Stimulated activated CD8-positive, alpha-beta memory T cell treated with anti-CD3 and anti-CD28 coated beads, Interleukin-12 subunit alpha, Interleukin-12 subunit beta, amount 100 ng/mL, for 1 hour (primary cell): ENCODE measurements around the gene CHRM4.

Experiments used
- DNase-seq: peaks from one replicate; pipeline ENCODE4 v3.0.0-alpha.2; 2020; ENCODE audit warnings: low read depth

Gene CHRM4

DNA sequence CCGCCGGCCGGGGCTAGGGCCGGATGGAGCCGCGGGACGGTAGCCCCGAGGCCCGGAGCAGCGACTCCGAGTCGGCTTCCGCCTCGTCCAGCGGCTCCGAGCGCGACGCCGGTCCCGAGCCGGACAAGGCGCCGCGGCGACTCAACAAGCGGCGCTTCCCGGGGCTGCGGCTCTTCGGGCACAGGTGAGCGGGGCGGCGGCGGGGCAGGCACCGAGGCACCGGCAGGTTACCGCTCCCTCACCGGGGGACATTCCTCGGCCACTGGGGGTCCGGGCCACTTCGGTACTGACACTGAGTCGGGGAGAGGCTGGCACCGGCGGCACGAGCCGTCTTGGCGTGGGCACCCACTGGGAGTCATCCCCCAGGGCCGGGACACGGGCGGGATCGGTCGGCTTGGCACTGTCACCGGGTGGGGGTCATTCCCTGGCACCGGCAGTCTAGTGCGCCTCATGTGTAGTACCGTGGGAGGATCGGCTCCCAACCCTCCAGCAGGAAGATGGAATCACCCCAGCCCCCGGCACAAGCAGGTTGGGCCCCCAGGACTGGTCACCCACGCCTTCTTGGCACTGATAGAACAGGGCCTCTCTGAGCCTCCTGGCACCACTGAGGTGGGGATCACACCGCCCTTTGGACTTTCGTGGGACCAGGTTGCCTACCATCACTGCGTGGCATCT lies 43.8 kb downstream of the CHRM4 start:
- no peak for DNase-seq

DNA sequence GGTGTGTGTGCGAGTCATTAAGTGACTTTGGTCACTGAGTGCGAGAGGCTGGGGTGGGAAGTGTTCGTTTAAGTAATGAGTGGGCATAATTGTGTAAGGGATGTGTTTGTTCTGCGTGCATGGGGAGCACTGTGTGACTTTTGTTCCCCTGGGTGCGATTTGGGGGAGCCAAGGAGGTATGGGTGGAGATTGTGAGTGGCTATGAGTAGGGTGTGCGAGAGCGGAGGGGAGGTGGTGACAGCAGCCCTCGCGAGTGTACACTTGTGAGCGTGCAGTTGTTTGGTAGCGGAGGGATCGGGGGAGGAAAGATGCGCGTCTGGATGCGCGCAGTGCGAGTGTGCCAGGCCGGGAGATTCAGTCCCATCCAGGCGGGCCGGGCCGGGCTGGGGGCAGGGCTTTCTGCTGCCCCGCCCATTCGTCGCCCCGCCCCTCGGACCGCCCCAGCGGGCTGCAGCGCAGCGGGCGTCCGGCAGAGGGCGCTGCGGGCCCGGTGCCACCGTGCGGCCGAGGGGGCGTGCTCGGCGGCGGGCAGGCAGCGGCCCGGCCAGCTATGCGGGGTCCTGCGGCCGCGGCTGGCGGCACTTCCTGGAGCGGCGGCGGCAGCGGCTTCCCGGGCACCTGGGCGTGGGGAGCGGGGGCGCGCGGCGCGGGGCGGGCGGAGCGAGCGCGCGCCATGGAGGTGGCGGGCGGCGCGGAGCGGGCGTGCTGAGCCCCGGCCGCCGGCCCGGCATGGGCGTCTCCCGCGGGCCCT lies 44.5 kb downstream of the CHRM4 start, which contains the start of gene DGKZ:
TSS of gene DGKZ (plus strand) at position 578 of the 751 bp plus-strand sequence. CDS start 197 bp downstream, outside the sequence.
- peak; percentile 67 for DNase-seq

DNA sequence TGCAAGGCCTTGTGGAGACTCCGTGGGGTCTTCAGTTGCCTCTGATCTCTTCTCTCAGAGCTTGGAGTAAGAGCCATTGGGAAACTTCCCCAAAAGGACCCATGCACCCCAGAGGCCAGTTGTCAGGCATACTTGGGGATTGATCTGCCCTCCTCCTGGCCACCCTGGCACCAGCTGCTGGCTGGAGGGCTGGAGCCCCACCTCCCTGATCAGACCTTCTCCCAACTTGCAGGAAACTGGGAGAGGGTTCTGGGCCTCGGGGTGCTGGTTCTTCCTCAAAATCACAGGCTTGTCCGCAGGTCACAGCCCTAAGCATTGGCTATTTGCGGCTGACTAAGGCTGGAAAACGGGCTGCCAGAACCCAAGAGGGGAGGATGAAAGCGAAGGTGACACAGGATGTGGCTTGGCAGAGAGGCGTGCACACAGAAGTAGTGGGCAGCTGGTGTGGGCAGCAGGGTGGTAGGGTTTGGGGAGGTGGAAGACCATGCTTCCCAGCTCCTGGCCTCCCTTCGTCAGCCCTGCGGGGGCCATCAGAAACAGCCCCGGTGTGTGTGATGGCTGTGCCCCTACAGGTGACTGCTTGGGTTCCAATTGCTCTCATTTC lies 45.6 kb downstream of the CHRM4 start:
- DNase-seq: no peak

DNA sequence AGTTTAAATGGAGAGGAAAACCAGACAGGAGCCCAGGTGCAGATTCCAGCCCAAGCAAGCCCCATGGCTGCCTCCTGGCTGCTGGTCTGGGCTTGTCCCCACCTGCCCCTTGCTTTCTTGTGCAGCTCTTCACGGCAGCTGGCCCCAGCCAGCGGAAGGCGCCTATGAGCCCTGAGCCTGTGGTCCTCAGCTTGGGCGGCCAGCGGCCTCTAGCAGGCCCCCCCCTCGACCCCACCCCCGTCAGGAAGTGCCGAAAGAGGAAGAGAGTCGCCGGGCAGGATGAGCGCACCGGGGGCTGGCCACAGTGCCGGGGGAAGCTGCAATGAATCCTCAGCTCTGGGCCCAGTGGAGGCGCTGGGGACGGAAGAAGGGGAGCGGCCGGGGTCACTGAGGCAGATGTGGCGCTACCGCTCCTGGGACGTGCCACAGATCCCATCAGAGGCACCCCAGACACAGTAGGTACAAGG lies 46.4 kb downstream of the CHRM4 start:
- no peak for DNase-seq

DNA sequence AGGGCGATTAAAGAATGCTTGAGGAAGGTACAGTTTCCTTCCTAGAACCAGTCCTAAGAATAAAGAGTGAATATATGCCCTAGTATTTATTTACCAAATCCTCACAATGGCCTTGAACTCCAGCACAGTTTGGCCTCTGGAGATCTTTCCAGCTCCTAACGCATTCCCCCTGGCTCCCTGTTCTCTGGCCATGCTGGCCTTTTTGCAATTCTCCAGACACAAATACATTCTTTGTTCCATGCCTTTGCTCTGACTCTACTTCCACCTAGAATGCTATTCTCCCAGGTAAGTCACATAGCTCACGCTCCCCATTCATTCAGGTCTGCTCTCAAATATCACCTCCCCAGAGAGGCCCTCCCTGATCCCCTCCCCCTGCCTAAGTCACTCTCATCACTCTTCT lies 48.1 kb downstream of the CHRM4 start:
- DNase-seq: no peak

DNA sequence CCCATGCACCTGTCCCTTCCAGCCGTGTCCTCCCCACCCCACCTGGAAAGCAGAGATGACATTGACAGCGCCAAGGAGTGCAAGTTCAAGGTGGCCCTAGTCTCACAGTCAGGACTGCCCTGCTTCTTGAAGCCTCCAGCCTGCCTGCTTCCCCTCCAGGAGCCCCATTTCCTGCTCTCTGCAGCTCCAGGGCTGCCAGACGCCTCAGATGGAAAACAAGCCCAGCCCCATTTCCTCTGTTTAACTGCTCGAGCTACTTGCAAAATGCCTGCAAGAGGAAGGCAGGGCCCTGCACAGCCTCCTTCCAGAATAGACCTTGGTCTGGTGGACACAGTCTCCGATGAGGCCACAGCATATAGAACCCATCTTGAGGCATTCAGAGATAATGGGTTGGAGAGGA lies 49.3 kb downstream of the CHRM4 start:
- no peak for DNase-seq

DNA sequence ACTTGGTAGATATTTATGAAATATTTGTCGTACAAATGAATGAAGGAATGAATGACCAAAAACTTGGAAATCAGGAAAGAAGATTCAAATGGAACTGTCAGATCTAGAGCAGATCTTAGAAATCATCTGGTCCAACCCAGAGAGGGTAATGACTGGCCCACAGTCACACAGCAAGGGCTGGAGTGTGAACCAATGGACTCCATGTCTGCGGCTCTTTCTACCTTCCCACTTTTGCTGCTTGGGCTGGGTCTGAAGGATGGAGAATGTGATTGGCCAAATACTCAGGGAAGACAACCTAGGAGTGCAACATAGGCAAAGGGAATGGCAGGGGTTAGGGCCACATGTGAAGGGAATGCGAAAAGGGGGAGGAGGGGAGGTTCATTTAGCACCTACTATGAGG lies 50.1 kb downstream of the CHRM4 start:
- DNase-seq: no peak

DNA sequence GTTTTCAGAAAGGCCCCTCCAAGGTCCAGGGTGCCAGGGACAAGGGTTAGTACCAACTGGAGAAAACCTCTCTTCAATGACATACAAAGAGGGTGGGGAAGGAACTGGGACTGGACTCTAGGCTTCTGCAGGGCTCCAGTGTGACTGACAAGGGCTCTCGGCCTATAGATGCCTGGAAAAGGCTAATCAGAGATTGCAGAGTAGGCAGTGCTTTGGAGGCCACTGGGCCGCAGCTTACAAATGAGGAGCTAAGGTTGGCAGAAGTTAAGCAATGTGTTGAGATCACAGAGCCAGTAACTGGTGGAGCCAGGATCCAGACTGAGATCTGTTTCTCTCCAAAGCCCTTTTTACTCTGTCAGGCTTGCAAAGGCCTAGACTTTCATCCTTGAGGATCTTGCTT lies 51.8 kb downstream of the CHRM4 start:
- no peak for DNase-seq

DNA sequence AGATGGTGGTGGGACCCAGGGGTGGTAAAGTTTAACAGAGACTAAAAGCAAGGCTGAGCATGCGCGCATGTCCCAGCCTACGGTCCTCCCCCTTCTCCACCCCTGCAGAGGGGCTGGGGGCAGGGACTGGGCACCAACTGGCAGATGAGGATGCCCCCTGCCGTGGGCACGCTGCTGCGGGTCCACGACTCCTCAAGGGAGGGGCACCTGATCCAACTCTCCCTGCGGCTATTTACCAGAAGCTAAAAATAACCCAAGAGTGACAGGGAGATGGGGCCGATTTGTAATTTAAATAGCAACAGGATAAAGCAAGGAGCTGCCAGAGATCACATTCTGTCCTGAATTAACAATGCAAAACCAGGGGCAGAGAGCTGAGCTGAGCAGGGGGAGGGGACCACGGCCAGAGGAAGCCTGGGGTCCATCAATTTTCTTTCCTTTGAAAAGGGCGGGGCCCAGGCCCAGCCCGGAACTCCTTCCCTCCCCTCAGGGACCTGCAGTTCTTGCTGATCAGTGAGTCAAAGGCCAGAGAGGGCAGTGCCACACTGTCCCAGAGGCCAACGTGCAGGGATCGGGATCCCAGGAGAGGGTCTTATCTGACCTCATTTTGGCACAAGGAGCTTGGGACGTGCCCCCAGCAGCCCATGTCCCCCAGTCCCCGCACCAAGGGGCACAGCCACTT lies 52.4 kb downstream of the CHRM4 start:
- no peak for DNase-seq

DNA sequence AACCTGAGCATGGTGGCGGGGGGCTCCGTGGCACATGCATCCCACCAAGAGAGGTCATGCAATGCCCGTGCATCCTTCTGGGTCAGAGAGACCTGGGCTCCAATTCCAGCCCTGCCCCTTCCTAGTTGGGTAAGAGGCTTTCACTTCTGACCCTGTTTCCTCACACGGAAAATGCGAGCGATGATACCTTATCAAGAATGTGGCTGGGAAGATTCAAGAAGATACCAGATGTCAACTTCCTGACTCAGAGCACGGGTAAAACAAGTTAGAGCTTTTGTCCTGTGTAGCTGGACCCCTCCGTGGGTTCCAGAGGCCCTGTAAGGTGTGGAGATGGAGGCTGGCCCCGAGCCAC lies 53.0 kb downstream of the CHRM4 start:
- DNase-seq: no peak

DNA sequence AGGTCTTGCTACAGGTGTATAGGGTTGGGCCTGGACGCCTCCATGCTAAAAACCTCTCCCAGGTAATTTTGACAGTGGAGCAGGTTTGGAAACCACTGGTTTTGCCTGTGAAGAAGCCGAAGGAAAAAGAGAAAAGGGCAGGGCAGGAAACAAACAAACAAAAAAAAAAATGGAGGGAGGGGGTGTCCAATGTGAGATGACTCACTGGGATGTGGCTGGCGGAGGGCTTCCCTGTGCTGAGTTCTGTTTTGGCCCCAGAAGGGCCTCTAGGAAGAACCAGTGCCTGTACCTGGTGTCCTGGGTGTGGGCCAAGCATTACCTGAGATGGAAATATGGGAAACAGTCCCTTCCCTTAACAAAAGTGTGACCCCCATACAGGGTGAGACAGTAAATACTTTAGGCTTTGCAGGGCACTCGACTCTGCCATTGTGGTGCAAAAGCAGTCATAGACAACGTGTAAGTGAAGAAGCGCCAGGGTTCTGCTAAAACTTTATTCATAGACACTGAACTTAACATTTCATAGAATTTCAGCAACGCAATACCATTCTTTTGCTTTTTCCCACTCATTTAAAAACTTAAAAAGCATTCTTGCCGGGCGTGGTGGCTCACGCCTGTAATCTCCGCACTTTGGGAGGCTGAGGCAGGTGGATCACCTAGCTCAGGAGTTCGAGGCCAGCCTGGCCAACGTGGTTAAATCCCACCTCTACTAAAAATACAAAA lies 53.8 kb downstream of the CHRM4 start:
- no peak for DNase-seq

DNA sequence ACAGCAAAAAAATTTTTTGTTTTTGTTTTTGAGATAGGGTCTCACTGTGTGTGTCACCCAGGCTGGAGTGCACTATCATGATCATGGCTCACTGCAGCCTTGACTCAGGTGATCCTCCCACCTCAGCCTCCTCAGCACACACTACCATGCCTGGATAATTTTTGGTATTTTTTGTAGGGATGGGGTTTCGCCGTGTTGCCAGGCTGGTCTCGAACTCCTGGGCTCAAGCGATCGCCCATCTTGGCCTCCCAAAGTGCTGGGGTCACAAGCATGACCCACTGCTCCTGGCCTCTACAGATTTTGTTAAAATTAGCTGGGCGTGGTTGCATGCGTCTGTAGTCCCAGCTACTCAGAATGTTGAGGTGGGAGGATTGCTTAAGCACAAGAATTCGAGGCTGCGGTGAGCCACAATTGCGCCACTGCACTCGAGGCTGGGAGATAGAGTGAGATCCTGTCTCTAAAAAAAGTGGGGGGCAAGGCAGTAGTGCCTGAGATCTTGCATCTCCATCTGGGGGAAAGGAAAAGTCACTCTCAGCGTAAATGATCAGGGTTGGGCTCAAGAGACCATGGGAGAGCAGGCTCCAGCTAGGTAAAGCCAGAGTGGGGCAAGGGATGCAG lies 54.9 kb downstream of the CHRM4 start:
- DNase-seq: no peak

DNA sequence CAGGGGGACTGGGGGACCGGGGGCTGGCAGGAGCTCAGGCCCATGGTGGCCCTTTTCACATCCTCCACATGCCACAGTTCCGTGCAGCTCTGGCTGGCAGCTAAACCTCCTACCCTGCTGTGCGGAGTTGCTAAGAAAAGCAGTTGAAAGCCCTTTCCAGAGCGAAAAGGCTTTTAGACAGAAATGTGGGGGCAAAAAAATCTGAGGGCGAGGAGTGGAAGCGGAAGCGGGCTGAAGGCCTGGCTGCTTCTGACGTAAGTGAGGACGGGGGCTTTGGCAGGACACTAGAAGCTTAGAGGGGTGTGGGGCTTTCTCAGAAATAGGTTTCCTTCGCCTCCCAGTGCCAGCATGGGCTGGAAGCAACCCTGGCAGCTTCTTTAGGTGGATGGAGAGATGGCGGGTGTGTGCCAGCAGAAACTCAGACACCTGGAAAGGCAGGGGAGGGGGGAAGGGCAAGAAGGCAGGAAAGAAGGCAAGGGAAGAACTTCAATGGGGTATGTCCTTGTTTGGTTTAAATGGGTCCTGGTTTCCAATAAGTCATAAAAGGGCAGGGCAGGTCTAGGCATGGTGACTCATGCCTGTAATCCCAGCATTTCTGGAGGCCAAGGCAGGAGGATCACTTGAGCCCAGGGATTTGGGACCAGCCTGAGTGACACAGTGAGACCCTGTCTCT lies 55.5 kb downstream of the CHRM4 start:
- DNase-seq: no peak

DNA sequence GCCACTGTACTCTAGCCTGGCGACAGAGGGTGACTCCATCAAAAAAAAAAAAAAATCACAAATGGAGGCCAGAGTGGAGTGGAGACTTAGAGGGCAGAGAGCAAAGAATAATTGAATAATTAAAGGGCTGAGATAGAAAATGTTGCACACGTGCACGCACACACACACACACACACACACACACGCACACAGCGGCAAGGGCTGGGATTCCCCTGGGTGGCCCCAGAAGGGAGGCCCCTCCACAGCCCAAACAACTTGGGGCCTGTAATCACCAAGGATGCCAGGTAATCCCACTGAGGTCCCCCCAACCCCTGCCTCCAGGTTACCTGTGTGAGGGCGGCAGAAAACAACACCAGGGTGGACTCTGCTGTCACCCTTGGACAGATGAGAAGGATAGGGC lies 56.3 kb downstream of the CHRM4 start:
- DNase-seq: no peak

DNA sequence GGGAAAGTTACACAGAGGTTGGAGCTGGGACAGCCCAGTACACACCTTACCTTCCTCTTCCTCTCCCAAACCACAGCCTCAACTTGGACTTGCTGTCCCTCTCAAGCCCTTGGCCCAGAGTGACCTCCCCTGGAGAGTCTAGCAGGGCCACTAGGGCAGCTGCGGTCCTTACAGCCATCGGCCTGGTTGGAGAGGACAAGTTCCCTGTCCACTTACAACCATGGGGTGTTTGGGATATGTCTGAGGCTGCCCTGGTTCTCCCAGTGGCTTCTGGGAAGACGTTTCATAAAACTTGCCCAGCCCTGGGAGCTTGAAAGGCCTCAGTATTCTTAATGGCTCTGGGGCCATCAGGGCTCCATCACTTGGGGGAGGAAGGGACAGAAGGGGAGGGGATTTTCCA lies 57.4 kb downstream of the CHRM4 start:
- DNase-seq: no peak
